Esophagus squamous epithelium (tissue), 5 donors: ENCODE measurements around the gene SHLD1. TPM values are rescaled to one million over a fixed set of nuclear protein-coding genes. Genes with fewer than 3 reads are reported as not detected.

Experiments
- DNase-seq: peaks from one replicate; lab custom pipeline; 2025; lab: John Stamatoyannopoulos, UW
- H3K27ac ChIP-seq, 4 donors: fragments of 200-600 bp; sonication (generic); one replicate each; pipeline ENCODE4 v1.5.1; 2016 to 2019; ENCODE audit warnings: mild to moderate bottlenecking in 1 of 4
- H3K27me3 ChIP-seq, 4 donors: fragments of 200-600 bp; sonication (generic); 1 replicate in 3 of 4; 2 replicates in 1 of 4; pipeline versions ENCODE4 v1.5.1 to v1.6.0; 2017 to 2021; ENCODE audit warnings: antibody characterized with exemption in 1 of 4
- H3K36me3 ChIP-seq, 3 donors: fragments of 200-600 bp; sonication (generic); one replicate each; pipeline ENCODE4 v1.5.1; 2016 to 2019
- H3K4me1 ChIP-seq, 3 donors: fragments of 200-600 bp; sonication (generic); one replicate each; pipeline ENCODE4 v1.5.1; 2017 to 2019
- H3K4me3 ChIP-seq, 4 donors: fragments of 200-600 bp; sonication (generic); 1 replicate in 3 of 4; 2 replicates in 1 of 4; pipeline ENCODE4 v1.5.1; 2016 to 2019; ENCODE audit warnings: mild to moderate bottlenecking in 2 of 4, moderate library complexity in 1 of 4
- H3K9me3 ChIP-seq, 3 donors: fragments of 200-600 bp; sonication (generic); one replicate each; pipeline ENCODE4 v1.5.1; 2016 to 2019
- POLR2A ChIP-seq, 4 donors: fragments of 450-650 bp; IDR thresholded peaks; one replicate each; pipeline ENCODE4 v1.6.1; 2017; ENCODE audit warnings: antibody characterized with exemption in 4 of 4, mild to moderate bottlenecking in 4 of 4, moderate library complexity in 3 of 4
- WGBS, 2 donors: methylation state at CpG; one replicate each; pipeline ENCODE4 v1.1.5; 2018; 5-methylcytosine and 5-hydroxymethylcytosine counted together
- intact Hi-C: fragments of 100-400 bp; cut with DNase I; formaldehyde crosslinking; loops from one replicate; pipeline ENCODE4 v1.15.0; 2022
- total RNA-seq, 4 donors: library from RNA; depleted of rRNA; stranded (reverse); fragments of >200 nt; gene quantifications; one replicate each; pipeline ENCODE4 v1.1.0, GENCODE V29; 2016
- TF ChIP-seq, protein P1 (sequence below), 6 experiments: fragments of 450-650 bp in 4 of 6; fragments of 200-600 bp in 2 of 6; sonication (generic) in 2 of 6; IDR thresholded peaks; one replicate each; pipeline ENCODE4 v1.5.1; 2016 to 2019; ENCODE audit warnings: antibody characterized with exemption in 6 of 6, mild to moderate bottlenecking in 4 of 6, moderate library complexity in 4 of 6
- donor health status: DM: yes; HTN: yes; CAD: no.

Gene SHLD1
- total RNA-seq, 4 donors from 2014 or later: 1.2 to 3.6 (median 2.0) TPM

DNA sequence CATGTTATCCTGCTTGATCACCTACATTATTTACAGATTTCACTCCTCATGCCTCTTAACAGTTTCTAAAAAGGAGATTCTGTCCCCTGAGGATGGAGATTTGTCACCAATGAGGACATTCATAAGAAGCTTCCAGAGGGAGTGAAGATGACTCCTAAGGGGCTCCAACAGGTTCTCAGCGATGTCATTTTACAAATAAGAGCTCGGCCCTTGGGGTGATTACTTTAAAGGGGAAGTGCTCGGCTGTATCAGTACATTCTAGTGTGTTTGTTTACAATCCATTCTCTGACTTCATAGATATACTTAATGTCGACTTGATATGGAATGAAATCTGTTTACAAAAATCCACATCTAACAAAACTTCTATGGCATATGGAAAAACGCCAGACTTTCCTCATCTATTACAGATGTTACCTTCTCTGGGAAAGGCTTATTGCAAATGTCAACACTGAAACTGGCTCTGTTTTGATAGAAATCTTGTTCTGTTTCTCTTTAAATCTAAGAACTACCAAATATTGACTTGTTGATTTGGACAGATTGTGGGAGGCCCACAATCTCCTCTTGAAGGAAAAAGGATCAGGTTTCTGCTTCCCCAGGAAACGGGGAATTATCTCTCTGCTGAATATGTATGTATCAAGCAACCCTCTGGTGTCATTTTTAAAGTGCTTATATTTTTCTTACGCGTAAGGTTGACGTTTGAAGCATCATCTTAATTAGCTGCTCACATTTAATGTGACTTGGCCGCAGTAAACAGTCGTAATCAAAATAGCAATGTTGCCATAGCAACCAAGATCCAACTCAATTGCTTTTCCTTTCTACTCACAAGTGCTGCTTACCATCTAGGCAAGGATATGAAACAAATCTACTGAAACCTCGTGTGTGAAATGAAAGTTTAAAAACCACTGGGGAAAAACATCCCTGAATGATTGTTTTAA, 95.7 kb downstream of the SHLD1 start:
- no peak for TF ChIP-seq POLR2A (IDR thresholded peaks at IDR 0.05)
- TF ChIP-seq, protein P1, sequence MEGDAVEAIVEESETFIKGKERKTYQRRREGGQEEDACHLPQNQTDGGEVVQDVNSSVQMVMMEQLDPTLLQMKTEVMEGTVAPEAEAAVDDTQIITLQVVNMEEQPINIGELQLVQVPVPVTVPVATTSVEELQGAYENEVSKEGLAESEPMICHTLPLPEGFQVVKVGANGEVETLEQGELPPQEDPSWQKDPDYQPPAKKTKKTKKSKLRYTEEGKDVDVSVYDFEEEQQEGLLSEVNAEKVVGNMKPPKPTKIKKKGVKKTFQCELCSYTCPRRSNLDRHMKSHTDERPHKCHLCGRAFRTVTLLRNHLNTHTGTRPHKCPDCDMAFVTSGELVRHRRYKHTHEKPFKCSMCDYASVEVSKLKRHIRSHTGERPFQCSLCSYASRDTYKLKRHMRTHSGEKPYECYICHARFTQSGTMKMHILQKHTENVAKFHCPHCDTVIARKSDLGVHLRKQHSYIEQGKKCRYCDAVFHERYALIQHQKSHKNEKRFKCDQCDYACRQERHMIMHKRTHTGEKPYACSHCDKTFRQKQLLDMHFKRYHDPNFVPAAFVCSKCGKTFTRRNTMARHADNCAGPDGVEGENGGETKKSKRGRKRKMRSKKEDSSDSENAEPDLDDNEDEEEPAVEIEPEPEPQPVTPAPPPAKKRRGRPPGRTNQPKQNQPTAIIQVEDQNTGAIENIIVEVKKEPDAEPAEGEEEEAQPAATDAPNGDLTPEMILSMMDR (IDR thresholded peaks at IDR 0.05): no peak
- no peaks in the 10 kb centered on the region for H3K9me3 ChIP-seq
- H3K4me1 ChIP-seq: peaks cover 0 to 34% (median 4%) of the 10 kb centered on the region in 3 donors
- peak overlapping the region in 2 of 4 donors; percentile 5 to 35 for H3K4me3 ChIP-seq
- no peaks in the 10 kb centered on the region for H3K27me3 ChIP-seq
- no peak for DNase-seq
- 47 to 60% methylated on average over 12 of the region's 12 CpGs for WGBS, 2 donors
- peak overlapping the region in 1 of 4 donors; percentile 27 for H3K27ac ChIP-seq
- H3K36me3 ChIP-seq: no peaks in the 10 kb centered on the region
- intact Hi-C loops: no loop called here

DNA sequence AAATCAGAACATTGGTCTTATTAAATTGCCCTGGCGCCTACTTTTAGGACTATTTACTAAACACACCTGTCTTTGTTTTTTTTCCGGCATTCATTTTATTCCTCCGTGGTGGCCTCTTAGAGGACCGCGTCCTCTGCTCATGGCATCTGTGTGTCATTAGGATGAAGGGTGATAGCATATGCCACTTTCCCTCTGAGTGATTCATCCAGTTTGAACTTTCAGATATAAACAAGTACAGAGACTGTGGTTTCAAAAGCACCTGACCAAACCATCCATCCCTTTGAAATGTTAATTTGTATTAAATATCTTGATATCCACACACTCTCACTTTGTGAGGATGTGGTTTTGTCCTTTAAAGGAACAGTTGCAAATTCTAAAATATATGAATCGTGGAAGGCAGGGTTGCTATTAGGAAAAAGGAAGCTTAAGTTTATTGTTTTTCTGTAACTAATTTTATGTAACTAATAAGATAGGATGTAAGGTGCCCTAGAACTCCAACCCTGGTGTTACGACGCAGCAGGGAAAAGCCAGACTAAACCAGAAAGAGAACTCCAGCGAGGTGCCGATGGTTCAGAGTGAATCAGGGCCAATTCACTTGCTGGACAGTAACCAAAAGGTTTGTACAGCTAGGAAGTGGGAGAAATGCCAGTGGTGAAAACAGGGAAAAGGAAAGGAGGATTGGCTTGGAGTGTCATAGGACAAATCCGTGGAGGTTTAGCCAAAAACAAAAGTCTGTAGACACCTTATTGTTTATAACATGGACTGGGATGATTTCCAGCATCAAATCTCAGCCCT, 98.7 kb downstream of the SHLD1 start:
- TF ChIP-seq, protein P1 (IDR thresholded peaks at IDR 0.05): no peak
- no peak for TF ChIP-seq POLR2A (IDR thresholded peaks at IDR 0.05)
- no peak for DNase-seq
- H3K27ac ChIP-seq: no peak overlapping the region
- H3K4me1 ChIP-seq: peaks cover 0 to 28% (median 4%) of the 10 kb centered on the region in 3 donors
- H3K4me3 ChIP-seq: no peak overlapping the region
- no peaks in the 10 kb centered on the region for H3K36me3 ChIP-seq
- H3K27me3 ChIP-seq: no peaks in the 10 kb centered on the region
- 38 to 42% methylated on average over 11 of the region's 11 CpGs for WGBS, 2 donors
- H3K9me3 ChIP-seq: no peaks in the 10 kb centered on the region
- intact Hi-C loops: no loop called here

DNA sequence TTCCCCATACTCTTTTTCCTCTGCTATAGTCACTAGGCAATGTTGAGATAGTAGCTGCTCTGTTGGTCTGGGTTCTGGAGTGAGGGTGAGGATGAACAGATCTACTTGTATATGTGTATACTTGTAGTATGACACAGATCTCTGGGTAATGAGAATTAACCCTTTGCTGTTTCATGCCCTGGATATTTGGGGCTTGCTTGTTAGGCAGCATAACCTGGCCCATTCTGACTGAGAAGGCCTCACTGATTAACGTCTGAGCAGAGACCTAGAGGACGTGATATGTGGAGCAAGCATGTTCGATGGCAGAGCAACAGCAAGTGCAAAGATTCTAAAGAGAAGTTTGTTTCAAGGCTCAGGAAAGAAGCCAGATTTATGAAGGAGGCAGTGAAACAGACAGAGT, 105.7 kb downstream of the SHLD1 start:
- 90 to 100% methylated on average over 3 of the region's 3 CpGs for WGBS, 2 donors
- no peaks in the 10 kb centered on the region for H3K9me3 ChIP-seq
- H3K27me3 ChIP-seq: no peaks in the 10 kb centered on the region
- no peak overlapping the region for H3K4me3 ChIP-seq
- DNase-seq: no peak
- intact Hi-C loops: no loop called here
- H3K4me1 ChIP-seq: no peaks in the 10 kb centered on the region
- TF ChIP-seq POLR2A (IDR thresholded peaks at IDR 0.05): no peak
- TF ChIP-seq, protein P1 (IDR thresholded peaks at IDR 0.05): no peak
- no peaks in the 10 kb centered on the region for H3K36me3 ChIP-seq
- no peak overlapping the region for H3K27ac ChIP-seq

DNA sequence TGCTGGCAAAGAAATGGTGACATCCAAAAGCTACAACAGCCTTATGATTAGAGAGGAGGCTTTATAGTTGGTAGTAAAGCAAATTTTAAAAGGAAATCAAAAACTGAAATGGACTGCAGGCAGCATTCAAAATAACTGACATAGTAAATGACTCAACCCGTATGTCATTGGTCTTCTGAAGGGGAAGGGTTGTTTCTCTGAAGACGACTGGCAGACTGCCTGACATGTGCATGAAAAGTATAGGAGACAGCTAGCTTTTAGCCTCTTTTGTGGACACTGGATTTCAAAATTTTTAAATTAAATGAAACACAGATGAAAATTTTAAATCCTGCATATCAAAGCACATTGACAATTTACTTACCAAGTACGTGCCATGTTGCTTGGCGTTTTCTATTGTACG, 109.4 kb downstream of the SHLD1 start:
- H3K4me3 ChIP-seq: no peak overlapping the region
- H3K27me3 ChIP-seq: no peaks in the 10 kb centered on the region
- H3K9me3 ChIP-seq: no peaks in the 10 kb centered on the region
- H3K4me1 ChIP-seq: peaks cover 0 to 15% (median 0%) of the 10 kb centered on the region in 3 donors
- 71 to 85% methylated on average over 5 of the region's 5 CpGs for WGBS, 2 donors
- no peak for TF ChIP-seq POLR2A (IDR thresholded peaks at IDR 0.05)
- TF ChIP-seq, protein P1 (IDR thresholded peaks at IDR 0.05): no peak
- H3K36me3 ChIP-seq: no peaks in the 10 kb centered on the region
- intact Hi-C loops: no loop called here
- H3K27ac ChIP-seq: no peak overlapping the region
- DNase-seq: no peak

DNA sequence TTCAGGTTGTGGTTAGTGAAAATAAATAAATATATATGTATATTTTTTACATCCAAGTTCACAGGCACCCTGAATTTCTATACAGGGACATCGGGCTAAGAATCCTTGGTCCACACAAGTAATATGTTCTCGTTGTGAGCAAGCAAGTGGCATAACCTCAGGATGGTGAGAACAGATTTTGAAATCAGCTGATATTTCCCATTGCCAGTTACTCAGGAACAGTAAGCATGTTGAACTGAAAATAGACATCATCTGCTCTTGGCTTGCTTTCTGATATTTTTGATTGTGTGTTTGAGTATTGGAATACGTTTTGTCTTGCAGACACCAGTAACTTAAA, 112.5 kb downstream of the SHLD1 start:
- intact Hi-C loops: no loop called here
- Histone ChIP-seq H3K27me3 (no peaks in the 10 kb centered on the region), H3K4me1 (peaks cover 0 to 26% (median 3%) of the 10 kb centered on the region in 3 donors), H3K27ac (no peak overlapping the region), H3K9me3 (no peaks in the 10 kb centered on the region), H3K4me3 (no peak overlapping the region), H3K36me3 (no peaks in the 10 kb centered on the region)
- no peak for TF ChIP-seq POLR2A (IDR thresholded peaks at IDR 0.05)
- TF ChIP-seq, protein P1 (IDR thresholded peaks at IDR 0.05): no peak
- 26 to 61% methylated on average over 2 to 3 of the region's 3 CpGs for WGBS, 2 donors
- DNase-seq: no peak
